ENCODE data around the gene MSGN1.

MSGN1 gene, protein sequence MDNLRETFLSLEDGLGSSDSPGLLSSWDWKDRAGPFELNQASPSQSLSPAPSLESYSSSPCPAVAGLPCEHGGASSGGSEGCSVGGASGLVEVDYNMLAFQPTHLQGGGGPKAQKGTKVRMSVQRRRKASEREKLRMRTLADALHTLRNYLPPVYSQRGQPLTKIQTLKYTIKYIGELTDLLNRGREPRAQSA

GRCh38 chr2:17816396-17817245 lies at the start of gene MSGN1:
TSS of gene MSGN1 (plus strand) at chr2:17816460. CDS start at chr2:17816519, 59 bp downstream.
- DNase-seq = no peak

- DNase-seq = no peak
Observed at GRCh38 chr2:17768894-17769293, 47.4 kb upstream of the MSGN1 start.

GRCh38 chr2:17771956-17772355 lies 44.3 kb upstream of the MSGN1 start:
- DNase-seq = no peak

DNA sequence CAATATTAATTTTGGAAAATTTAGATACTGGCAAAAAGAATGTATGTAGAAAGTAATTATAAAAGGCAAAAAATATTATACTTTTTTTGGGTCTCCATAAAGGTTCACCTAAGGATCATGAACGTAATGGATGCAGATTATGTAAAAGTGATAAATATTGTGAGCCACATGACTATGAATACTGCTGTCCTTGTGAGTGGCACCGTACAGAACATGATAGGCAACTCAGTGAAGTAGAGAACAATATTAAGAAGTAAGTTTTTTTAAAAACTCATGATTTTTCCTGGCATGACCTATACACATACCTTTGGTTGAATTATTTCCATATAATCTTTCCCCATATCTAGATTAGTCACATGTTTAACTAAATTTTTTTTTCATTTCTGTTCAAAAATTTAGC lies 43.7 kb upstream of the MSGN1 start:
- DNase-seq = no peak

GRCh38 chr2:17780546-17780945 lies 35.7 kb upstream of the MSGN1 start:
- no peak for DNase-seq

- no peak for DNase-seq
Observed at GRCh38 chr2:17781482-17781881, 34.8 kb upstream of the MSGN1 start.

GRCh38 chr2:17786727-17787126 lies 29.5 kb upstream of the MSGN1 start:
- DNase-seq = no peak

DNA sequence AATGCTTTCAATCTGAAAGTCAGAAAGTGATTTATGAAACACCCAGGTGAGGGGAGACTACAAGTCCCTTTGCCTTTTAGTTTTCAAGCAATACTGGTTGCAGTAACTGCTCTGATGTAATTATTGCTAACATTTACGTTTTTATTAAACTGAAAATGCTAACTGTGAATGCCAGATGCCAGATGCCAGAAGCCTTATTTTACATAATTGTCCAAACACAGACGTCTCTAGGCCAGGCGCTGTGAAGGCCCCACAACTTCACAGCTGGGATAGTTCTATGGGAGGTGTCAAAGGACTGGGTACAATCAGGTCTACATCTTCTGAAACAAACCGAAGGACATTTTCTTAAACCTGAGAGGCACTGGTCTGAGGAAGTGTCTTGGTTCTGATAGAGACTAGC lies 27.5 kb upstream of the MSGN1 start:
- no peak for DNase-seq

- no peak for DNase-seq
Observed at GRCh38 chr2:17790536-17790935, 25.7 kb upstream of the MSGN1 start.

- no peak for DNase-seq
Observed at GRCh38 chr2:17791121-17791816, 25.0 kb upstream of the MSGN1 start.

DNA sequence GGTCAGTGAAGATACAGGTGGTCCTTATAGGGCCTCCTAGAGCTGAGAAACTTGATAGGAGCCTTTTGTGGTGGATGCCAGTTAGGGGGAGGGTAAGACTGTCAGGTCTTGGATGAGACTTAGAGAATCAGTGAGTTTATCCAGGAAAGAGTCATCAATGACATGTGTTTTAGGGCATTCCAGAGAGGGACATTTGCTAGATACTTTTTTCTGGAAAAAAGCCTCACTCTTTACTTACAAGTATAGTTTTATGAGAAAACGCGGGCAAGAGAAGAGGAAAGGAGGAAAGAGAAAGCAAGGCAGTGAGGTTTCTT lies 24.5 kb upstream of the MSGN1 start:
- no peak for DNase-seq

GRCh38 chr2:17792515-17792914 lies 23.7 kb upstream of the MSGN1 start:
- no peak for DNase-seq

DNA sequence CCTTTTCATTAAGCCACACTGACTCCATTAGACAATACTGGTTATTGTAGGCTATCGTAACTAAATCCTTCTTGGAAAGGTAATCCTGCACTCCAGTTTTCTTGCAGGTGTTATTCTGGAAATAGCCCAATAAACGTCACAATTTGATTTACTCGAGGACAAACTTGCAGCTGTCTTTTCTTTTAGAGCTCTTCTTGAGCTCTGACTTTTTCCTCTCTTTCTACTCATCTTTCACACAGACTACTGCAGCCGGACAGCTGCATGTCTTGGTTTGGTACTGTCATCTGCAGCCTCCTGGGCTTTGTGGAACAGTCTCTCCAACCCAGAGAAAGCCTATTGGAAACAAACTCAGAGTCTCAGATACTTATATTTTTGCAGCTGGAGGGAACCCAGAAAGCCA lies 23.0 kb upstream of the MSGN1 start:
- DNase-seq = no peak

DNA sequence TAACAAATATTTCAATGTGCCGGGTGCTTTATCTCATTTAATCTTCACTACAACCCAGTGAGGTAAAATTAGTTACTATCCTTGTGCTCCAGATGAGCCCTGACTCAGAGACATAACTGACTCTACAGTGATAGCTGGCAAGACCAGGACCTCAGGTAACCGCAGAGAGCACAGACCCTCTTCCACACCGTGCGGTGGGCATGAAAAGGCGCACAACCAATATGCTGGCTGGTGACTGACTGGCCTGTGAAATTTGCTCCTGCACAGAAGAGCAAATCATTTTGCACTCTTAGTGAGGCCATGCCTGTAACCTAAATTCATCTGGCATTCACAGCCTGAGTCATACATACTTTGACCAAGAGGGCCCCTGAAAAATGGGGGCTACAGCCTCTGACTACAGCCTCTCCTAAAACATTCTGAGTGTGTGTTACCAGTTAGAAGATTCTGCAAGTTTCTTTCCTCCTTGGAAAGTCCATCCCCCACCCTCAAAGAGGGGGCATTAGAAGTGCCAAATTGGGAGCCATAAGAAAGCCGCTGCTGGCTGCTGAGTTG lies 22.4 kb upstream of the MSGN1 start:
- no peak for DNase-seq

GRCh38 chr2:17795309-17795708 lies 21.0 kb upstream of the MSGN1 start:
- DNase-seq = no peak

DNA sequence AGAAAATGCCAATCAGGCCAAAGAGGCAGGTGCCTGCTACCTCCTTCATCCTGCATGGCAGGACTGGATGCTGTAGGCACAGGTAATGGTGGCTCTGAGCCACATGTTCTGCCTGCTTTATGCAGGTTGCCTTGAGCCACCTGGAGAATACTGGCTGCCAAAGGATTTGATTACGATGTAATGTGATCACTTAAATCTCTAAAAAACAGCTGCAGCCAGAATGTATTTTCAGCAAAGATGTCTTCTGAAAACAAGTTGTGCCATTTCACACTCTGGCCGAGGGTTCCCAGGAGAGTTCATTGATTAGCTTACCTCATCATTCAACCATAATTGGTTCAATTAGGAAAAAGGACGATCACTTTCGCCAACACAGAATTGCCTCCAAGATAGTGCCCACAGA lies 17.9 kb upstream of the MSGN1 start:
- DNase-seq = no peak

- DNase-seq = no peak
Observed at GRCh38 chr2:17799301-17800120, 16.7 kb upstream of the MSGN1 start.

- no peak for DNase-seq
Observed at GRCh38 chr2:17800219-17800618, 16.0 kb upstream of the MSGN1 start.

DNA sequence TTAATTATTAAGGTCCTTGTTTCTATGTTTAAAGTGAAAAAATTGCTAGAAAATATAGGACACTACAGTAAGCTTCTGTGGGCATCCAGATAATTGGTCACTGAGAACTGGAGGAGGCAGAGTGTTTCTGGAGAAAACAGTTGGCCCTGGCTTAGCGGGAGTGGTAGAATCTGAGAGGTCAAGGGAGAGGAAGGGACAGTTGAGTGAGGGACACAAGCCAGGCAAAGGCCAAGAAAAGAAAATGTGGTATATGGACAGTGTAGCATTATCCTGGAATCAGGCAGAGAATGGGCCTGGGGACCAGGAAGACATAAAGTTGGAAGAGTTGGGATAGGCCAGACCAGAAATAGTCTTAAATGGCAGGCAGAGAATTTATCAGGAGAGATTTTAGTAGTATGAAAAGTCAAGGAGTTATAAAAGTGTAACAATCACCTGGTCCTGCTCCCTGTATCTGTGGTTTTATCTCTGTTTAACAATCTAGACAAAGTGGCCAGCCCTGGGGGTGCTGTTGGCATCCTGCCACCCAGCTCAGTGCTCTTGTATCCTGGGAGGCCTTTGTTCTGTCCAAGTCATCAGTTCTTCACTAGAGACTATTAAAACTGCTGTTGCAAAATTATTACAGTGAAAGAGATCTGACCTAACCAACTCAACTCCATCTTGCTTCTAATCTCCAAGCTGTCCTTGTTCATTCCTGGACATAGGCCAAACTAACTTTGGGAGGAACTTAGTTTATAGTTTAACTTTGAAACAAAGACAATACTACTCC lies 15.4 kb upstream of the MSGN1 start:
- DNase-seq = no peak

DNA sequence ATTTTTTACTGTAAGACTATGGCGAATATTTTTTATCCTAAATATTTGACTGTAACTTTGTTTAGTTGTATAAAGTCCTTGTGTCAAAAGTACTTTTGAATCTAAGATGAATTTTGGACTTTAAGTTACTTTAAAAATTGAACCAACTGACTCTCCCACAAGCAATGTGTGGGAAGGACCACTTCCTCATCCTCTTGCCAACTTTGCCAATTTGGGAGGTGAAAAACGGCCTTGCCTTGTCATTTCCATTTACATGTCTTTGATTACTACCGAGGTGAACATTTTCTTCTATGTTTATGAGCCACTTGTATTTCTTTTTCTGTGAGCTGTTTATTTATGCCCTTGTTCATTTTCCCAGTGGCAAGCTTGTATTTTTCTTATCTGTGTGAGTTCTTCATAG lies 12.8 kb upstream of the MSGN1 start:
- DNase-seq = no peak

GRCh38 chr2:17804358-17804757 lies 11.9 kb upstream of the MSGN1 start:
- no peak for DNase-seq

- DNase-seq = no peak
Observed at GRCh38 chr2:17805166-17805565, 11.1 kb upstream of the MSGN1 start.
